ENCODE measurements around the gene RPRD1B. TPM values are rescaled to one million over a fixed set of nuclear protein-coding genes. Genes with fewer than 3 reads are reported as not detected.
A peak's percentile ranks its signal among the peaks of the same experiment; 100 is the strongest.

Gene RPRD1B
- total and polyA plus RNA-seq, 7 donors: 10.2 to 31.9 (median 27.2) TPM

- no peaks in the 10 kb centered on the region for H3K27me3 ChIP-seq
- H3K27ac ChIP-seq: peak overlapping the region; percentile 71 to 88 (median 83)
- 74 to 85% methylated on average over 7 of the region's 7 CpGs for WGBS, 2 donors
- TF ChIP-seq POLR2AphosphoS5 (IDR thresholded peaks at IDR 0.05) (no peak), POLR2A (IDR thresholded peaks at IDR 0.05) (no peak), EP300 (IDR thresholded peaks at IDR 0.05) (no peak), CTCF (IDR thresholded peaks at IDR 0.05) (no peak)
- H3K9me3 ChIP-seq: no peaks in the 10 kb centered on the region
- peaks cover 0 to 8% (median 4%) of the 10 kb centered on the region in 4 donors for H3K36me3 ChIP-seq
- peak; percentile 64 for DNase-seq
- intact Hi-C loops (cut with DNase I): no loop called here
- no peak overlapping the region for H3K4me3 ChIP-seq
- peaks cover 0 to 42% (median 33%) of the 10 kb centered on the region in 4 donors for H3K4me1 ChIP-seq
Observed at GRCh38 chr20:38126146-38126921, 92.8 kb downstream of the RPRD1B start.

- WGBS, 2 donors: 47 to 60% methylated on average over 12 of the region's 12 CpGs
- peaks cover 0 to 42% (median 33%) of the 10 kb centered on the region in 4 donors for H3K4me1 ChIP-seq
- DNase-seq: peak; percentile 73
- no peaks in the 10 kb centered on the region for H3K27me3 ChIP-seq
- peak overlapping the region; percentile 71 to 88 (median 83) for H3K27ac ChIP-seq
- no peak for TF ChIP-seq CTCF (IDR thresholded peaks at IDR 0.05)
- TF ChIP-seq POLR2AphosphoS5 (IDR thresholded peaks at IDR 0.05): peak in 2 of 4 donors; percentile 32 to 33
- TF ChIP-seq POLR2A (IDR thresholded peaks at IDR 0.05): no peak
- no peak for TF ChIP-seq EP300 (IDR thresholded peaks at IDR 0.05)
- intact Hi-C loops (cut with DNase I): no loop called here
- peaks cover 0 to 8% (median 4%) of the 10 kb centered on the region in 4 donors for H3K36me3 ChIP-seq
- H3K9me3 ChIP-seq: no peaks in the 10 kb centered on the region
- no peak overlapping the region for H3K4me3 ChIP-seq
Observed at GRCh38 chr20:38126932-38127621, 93.5 kb downstream of the RPRD1B start.

GRCh38 chr20:38127920-38128528 lies 94.5 kb downstream of the RPRD1B start:
- Histone ChIP-seq H3K36me3 (peaks cover 0 to 16% (median 7%) of the 10 kb centered on the region in 4 donors), H3K4me1 (peaks cover 0 to 36% (median 29%) of the 10 kb centered on the region in 4 donors), H3K27ac (peak overlapping the region in 2 of 4 donors; percentile 83 to 88), H3K4me3 (no peak overlapping the region), H3K9me3 (no peaks in the 10 kb centered on the region), H3K27me3 (no peaks in the 10 kb centered on the region)
- TF ChIP-seq POLR2AphosphoS5 (IDR thresholded peaks at IDR 0.05): no peak
- no peak for TF ChIP-seq POLR2A (IDR thresholded peaks at IDR 0.05)
- no peak for TF ChIP-seq CTCF (IDR thresholded peaks at IDR 0.05)
- TF ChIP-seq EP300 (IDR thresholded peaks at IDR 0.05): no peak
- DNase-seq: peak; percentile 27
- intact Hi-C loops (cut with DNase I): no loop called here
- 90 to 91% methylated on average over 9 of the region's 9 CpGs for WGBS, 2 donors

- intact Hi-C loops (cut with DNase I): no loop called here
- Histone ChIP-seq H3K4me1 (peaks cover 0 to 32% (median 26%) of the 10 kb centered on the region in 4 donors), H3K4me3 (no peak overlapping the region), H3K27ac (peak overlapping the region in 2 of 4 donors; percentile 2 to 88), H3K9me3 (no peaks in the 10 kb centered on the region), H3K36me3 (peaks cover 0 to 20% (median 9%) of the 10 kb centered on the region in 4 donors), H3K27me3 (no peaks in the 10 kb centered on the region)
- TF ChIP-seq EP300 (IDR thresholded peaks at IDR 0.05): no peak
- no peak for TF ChIP-seq POLR2AphosphoS5 (IDR thresholded peaks at IDR 0.05)
- no peak for TF ChIP-seq CTCF (IDR thresholded peaks at IDR 0.05)
- TF ChIP-seq POLR2A (IDR thresholded peaks at IDR 0.05): no peak
- peak; percentile 46 for DNase-seq
- WGBS, 2 donors: 93 to 94% methylated on average over 2 of the region's 2 CpGs
Observed at GRCh38 chr20:38128691-38129090, 95.1 kb downstream of the RPRD1B start.

All from sigmoid colon (tissue), 7 donors.